ENCODE measurements around the gene SRRM4.

The SRRM4 gene

DNA sequence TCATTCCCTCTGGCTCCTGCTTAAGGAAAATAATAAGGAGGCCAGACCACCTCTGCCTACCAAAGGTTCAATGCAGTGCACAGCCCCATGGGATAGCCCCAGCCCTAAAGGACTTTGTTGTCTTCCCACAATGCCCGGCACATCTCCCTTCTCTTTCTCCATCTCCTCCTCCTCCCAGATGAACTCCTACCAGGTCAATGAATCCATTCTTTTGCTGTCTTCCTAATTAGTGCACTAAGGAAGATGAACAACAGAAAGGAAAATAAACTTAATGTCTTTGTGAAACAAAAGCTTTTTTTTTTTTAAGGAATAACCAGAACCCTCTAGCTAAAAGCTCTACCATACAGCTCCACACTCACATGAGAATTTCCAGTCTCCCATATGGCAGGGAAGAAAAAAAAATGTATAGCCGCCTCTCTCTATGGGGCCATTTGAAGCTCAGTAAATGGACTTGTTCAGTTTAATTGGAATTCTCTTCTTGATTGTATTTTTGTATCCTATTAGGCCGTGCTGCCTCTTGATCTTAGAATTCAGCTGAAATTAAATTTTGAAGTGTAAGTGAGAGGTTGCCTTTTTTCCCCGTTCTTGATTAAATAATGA lies 155.6 kb downstream of the SRRM4 start:
- no peak overlapping the region for H3K4me3 ChIP-seq (ENCODE audit: low read length)
- TF ChIP-seq, protein P1, sequence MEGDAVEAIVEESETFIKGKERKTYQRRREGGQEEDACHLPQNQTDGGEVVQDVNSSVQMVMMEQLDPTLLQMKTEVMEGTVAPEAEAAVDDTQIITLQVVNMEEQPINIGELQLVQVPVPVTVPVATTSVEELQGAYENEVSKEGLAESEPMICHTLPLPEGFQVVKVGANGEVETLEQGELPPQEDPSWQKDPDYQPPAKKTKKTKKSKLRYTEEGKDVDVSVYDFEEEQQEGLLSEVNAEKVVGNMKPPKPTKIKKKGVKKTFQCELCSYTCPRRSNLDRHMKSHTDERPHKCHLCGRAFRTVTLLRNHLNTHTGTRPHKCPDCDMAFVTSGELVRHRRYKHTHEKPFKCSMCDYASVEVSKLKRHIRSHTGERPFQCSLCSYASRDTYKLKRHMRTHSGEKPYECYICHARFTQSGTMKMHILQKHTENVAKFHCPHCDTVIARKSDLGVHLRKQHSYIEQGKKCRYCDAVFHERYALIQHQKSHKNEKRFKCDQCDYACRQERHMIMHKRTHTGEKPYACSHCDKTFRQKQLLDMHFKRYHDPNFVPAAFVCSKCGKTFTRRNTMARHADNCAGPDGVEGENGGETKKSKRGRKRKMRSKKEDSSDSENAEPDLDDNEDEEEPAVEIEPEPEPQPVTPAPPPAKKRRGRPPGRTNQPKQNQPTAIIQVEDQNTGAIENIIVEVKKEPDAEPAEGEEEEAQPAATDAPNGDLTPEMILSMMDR (IDR thresholded peaks at IDR 0.05; ENCODE audit: insufficient read depth, low read depth, low read length, missing control alignments), result no peak
- DNase-seq (ENCODE audit: low read depth), result no peak

DNA sequence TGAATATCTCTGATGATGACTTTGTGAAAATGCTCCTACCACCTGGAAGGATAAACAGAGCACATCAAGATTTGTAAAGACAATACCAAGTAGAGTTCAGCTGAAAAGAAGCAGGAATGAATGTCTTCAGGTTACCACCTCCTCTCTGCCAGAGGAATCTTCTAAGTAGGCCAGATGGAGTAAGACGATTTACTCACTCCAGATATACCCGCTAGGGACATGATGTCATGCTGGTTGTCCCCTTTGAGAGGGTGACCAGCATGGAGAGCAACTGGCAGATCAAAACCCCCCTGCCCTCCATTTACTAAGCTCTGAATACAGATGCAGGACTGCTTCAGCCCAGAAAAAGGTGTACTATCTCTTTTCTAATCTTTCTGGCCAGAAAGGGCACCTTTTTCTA lies 158.1 kb downstream of the SRRM4 start:
- DNase-seq (ENCODE audit: low read depth), result no peak
- TF ChIP-seq, protein P1 (IDR thresholded peaks at IDR 0.05; ENCODE audit: insufficient read depth, low read depth, low read length, missing control alignments), result no peak
- no peak overlapping the region for H3K4me3 ChIP-seq (ENCODE audit: low read length)

DNA sequence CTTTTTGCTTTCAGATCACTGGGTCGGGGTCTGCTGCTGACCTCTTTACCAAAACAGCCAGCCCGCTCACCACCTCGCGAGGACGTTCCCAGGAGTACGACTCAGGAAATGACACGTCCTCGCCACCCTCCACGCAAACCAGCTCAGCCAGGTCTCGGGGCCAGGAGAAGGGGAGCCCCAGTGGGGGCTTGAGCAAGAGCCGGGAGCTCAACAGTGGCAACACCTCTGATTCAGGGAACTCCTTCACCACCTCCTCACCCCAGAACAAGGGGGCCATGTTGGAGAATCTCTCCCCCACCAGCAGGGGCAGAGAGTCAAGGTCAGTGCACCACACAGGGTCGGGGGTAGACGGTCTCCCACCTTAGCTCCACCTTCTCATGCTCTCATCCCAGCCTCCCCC lies 164.0 kb downstream of the SRRM4 start:
- TF ChIP-seq, protein P1 (IDR thresholded peaks at IDR 0.05; ENCODE audit: insufficient read depth, low read depth, low read length, missing control alignments), result no peak
- no peak for DNase-seq (ENCODE audit: low read depth)
- H3K4me3 ChIP-seq (ENCODE audit: low read length), result no peak overlapping the region

DNA sequence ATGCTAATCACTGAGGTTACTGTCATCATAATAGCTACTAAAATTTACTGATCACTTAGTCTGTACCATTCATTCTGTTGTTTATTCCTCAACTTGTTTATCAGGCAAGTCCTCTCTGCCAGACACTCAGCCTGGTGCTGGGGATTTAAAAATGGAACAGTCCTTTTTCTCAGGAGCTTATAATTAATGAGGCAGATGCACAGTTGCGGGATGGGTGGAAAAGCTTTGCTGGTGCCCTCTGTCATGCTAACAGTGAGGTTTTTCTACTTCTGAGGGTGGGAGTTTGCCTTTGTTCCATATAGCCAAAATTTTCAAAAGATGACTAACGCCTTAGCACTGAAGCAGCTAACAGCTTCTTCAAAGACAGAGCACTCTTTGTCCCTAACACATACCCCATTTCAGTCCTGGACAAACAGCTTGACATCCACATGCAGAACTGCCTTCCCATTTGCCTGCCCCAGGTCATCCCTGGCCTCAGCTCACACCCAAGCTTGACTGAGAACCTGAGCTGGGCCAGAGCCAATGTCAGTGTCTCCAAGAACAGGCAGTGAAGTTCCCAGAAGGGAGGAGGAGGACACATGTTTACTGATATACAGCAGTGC lies 166.6 kb downstream of the SRRM4 start:
- no peak overlapping the region for H3K4me3 ChIP-seq (ENCODE audit: low read length)
- TF ChIP-seq, protein P1 (IDR thresholded peaks at IDR 0.05; ENCODE audit: insufficient read depth, low read depth, low read length, missing control alignments), result no peak
- DNase-seq (ENCODE audit: low read depth), result no peak

DNA sequence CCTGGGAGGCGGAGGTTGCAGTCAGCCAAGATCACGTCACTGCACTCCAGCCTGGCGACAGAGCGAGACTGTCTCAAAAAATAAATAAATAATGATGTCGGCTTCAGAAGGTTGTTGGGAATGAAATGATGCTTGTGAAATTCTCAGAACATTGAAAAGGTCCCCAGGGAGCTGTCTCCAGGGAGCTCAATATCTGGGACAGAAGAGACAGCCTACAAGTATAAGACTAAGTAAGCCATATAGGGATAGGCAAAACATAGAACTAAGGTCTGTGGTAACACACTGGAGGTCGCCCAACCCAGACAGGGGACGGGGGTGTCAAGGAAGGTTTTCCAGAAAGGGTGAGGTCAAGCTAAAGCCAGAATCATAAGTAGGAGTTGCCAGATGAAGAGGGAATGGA lies 167.9 kb downstream of the SRRM4 start:
- H3K4me3 ChIP-seq (ENCODE audit: low read length), result no peak overlapping the region
- TF ChIP-seq, protein P1 (IDR thresholded peaks at IDR 0.05; ENCODE audit: insufficient read depth, low read depth, low read length, missing control alignments), result no peak
- DNase-seq (ENCODE audit: low read depth), result no peak

DNA sequence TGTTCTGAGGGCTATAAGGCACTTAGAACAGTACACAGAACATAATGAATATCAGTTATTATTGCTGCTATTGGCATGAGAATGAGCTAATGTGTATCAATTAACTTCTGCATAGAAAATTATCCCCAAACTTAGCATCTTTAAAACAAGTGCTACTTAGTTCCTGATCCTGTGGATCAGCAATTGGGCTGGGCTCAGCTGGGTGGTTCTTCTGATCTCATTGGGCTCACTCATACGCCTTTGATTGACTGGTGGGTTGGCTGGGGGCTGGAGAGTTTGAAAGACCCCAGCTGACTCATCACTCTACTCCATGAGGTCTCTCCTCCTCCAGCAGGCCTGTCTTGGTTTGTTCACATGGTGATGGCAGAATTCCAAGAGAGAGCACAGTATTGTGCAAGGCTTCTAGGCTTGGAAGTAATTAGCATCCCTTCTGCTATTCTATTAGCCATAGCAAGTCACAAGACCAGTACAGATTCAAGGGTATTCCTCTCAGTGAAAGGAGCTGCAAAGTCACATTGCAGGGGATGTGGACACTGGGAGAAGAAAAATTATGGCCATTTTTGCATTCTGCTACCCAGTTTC lies 170.2 kb downstream of the SRRM4 start:
- no peak overlapping the region for H3K4me3 ChIP-seq (ENCODE audit: low read length)
- no peak for DNase-seq (ENCODE audit: low read depth)
- TF ChIP-seq, protein P1 (IDR thresholded peaks at IDR 0.05; ENCODE audit: insufficient read depth, low read depth, low read length, missing control alignments), result no peak

Data from epithelial cell of esophagus (primary cell).